ENCODE measurements around the gene GJD2.

GJD2 gene

GRCh38 chr15:34783431-34783830 lies 28.6 kb upstream of the GJD2 start:
- Histone ChIP-seq H3F3A (ENCODE audit: insufficient read depth) (no peaks in the 10 kb centered on the region), H3K36me3 (ENCODE audit: low read length) (no peaks in the 10 kb centered on the region), H3K4me2 (ENCODE audit: low read depth, low read length, poor library complexity, severe bottlenecking) (no peak overlapping the region), H3K27me3 (ENCODE audit: low read length) (no peaks in the 10 kb centered on the region), H3K9me2 (replicated peaks; ENCODE audit: insufficient read depth, low read length) (no peaks in the 10 kb centered on the region), H3K79me2 (ENCODE audit: insufficient read depth, low read length) (no peaks in the 10 kb centered on the region), H3K27ac (ENCODE audit: low read depth, low read length) (no peak overlapping the region), H3K4me3 (ENCODE audit: insufficient read depth, low read length, poor library complexity, severe bottlenecking) (no peak overlapping the region), H2AFZ (ENCODE audit: low read depth, low read length, severe bottlenecking) (no peak overlapping the region), H3K9ac (ENCODE audit: low read length) (no peak overlapping the region), H4K20me1 (ENCODE audit: low read depth, low read length) (no peaks in the 10 kb centered on the region), H3K9me3 (ENCODE audit: insufficient read depth, low read length) (no peaks in the 10 kb centered on the region)
- TF ChIP-seq CTCF (IDR thresholded peaks at IDR 0.05; ENCODE audit: insufficient read depth, low read length, poor library complexity, severe bottlenecking) (no peak), EZH2phosphoT487 (conservative IDR thresholded peaks at IDR 0.05; ENCODE audit: low read length) (no peak)

- Histone ChIP-seq H3K9ac (ENCODE audit: low read length) (no peak overlapping the region), H3K36me3 (ENCODE audit: low read length) (no peaks in the 10 kb centered on the region), H3K79me2 (ENCODE audit: insufficient read depth, low read length) (no peaks in the 10 kb centered on the region), H3K9me2 (replicated peaks; ENCODE audit: insufficient read depth, low read length) (no peaks in the 10 kb centered on the region), H3K9me3 (ENCODE audit: insufficient read depth, low read length) (no peaks in the 10 kb centered on the region), H3F3A (ENCODE audit: insufficient read depth) (no peaks in the 10 kb centered on the region), H3K27ac (ENCODE audit: low read depth, low read length) (no peak overlapping the region), H3K27me3 (ENCODE audit: low read length) (no peaks in the 10 kb centered on the region), H4K20me1 (ENCODE audit: low read depth, low read length) (no peaks in the 10 kb centered on the region), H3K4me2 (ENCODE audit: low read depth, low read length, poor library complexity, severe bottlenecking) (no peak overlapping the region), H3K4me3 (ENCODE audit: insufficient read depth, low read length, poor library complexity, severe bottlenecking) (no peak overlapping the region), H2AFZ (ENCODE audit: low read depth, low read length, severe bottlenecking) (no peak overlapping the region)
- TF ChIP-seq EZH2phosphoT487 (conservative IDR thresholded peaks at IDR 0.05; ENCODE audit: low read length) (no peak), CTCF (IDR thresholded peaks at IDR 0.05; ENCODE audit: insufficient read depth, low read length, poor library complexity, severe bottlenecking) (no peak)
These were observed 28.1 kb upstream of the GJD2 start for GRCh38 chr15:34782901-34783300.

- H3K9ac ChIP-seq (ENCODE audit: low read length): no peak overlapping the region
- H3F3A ChIP-seq (ENCODE audit: insufficient read depth): no peaks in the 10 kb centered on the region
- no peak for TF ChIP-seq CTCF (IDR thresholded peaks at IDR 0.05; ENCODE audit: insufficient read depth, low read length, poor library complexity, severe bottlenecking)
- TF ChIP-seq EZH2phosphoT487 (conservative IDR thresholded peaks at IDR 0.05; ENCODE audit: low read length): no peak
- H3K9me2 ChIP-seq (replicated peaks; ENCODE audit: insufficient read depth, low read length): no peaks in the 10 kb centered on the region
- no peak overlapping the region for H3K4me2 ChIP-seq (ENCODE audit: low read depth, low read length, poor library complexity, severe bottlenecking)
- H3K36me3 ChIP-seq (ENCODE audit: low read length): no peaks in the 10 kb centered on the region
- no peaks in the 10 kb centered on the region for H4K20me1 ChIP-seq (ENCODE audit: low read depth, low read length)
- no peaks in the 10 kb centered on the region for H3K9me3 ChIP-seq (ENCODE audit: insufficient read depth, low read length)
- no peaks in the 10 kb centered on the region for H3K79me2 ChIP-seq (ENCODE audit: insufficient read depth, low read length)
- H3K27ac ChIP-seq (ENCODE audit: low read depth, low read length): no peak overlapping the region
- no peaks in the 10 kb centered on the region for H3K27me3 ChIP-seq (ENCODE audit: low read length)
- H3K4me3 ChIP-seq (ENCODE audit: insufficient read depth, low read length, poor library complexity, severe bottlenecking): no peak overlapping the region
- H2AFZ ChIP-seq (ENCODE audit: low read depth, low read length, severe bottlenecking): no peak overlapping the region
These were observed 25.9 kb upstream of the GJD2 start for GRCh38 chr15:34780725-34781124.
